Liver (tissue), 3 donors: ENCODE results near the gene ERBB4.

Source experiments
- ATF3 ChIP-seq: IDR thresholded peaks from 2 replicates; pipeline ENCODE4 v1.6.1; 2016; ENCODE audit warnings: antibody characterized with exemption
- CTCF ChIP-seq: fragments of 150-350 bp; IDR thresholded peaks from 2 replicates; pipeline ENCODE4 v1.5.1; 2017; ENCODE audit warnings: improper control_type of control experiment, low read depth, low read length; ENCODE audit not compliant: missing input control
- FOXA1 ChIP-seq: IDR thresholded peaks from 2 replicates; pipeline ENCODE4 v1.6.1; 2016; ENCODE audit warnings: antibody characterized with exemption
- FOXA2 ChIP-seq: IDR thresholded peaks from 2 replicates; pipeline ENCODE4 v1.6.1; 2016; ENCODE audit warnings: antibody characterized with exemption
- GABPA ChIP-seq, 2 donors: IDR thresholded peaks in 1 of 2; conservative IDR thresholded peaks in 1 of 2; 2 replicates each; pipeline ENCODE4 v1.6.1; 2016; ENCODE audit warnings: antibody characterized with exemption in 2 of 2, mild to moderate bottlenecking in 1 of 2, moderate library complexity in 1 of 2
- JUND ChIP-seq, 2 donors: IDR thresholded peaks; 2 replicates each; pipeline ENCODE4 v1.6.1; 2016; ENCODE audit warnings: antibody characterized with exemption in 2 of 2
- RAD21 ChIP-seq, 2 donors: IDR thresholded peaks; 2 replicates each; pipeline ENCODE4 v1.6.1; 2016; ENCODE audit warnings: antibody characterized with exemption in 2 of 2, mild to moderate bottlenecking in 2 of 2
- RXRA ChIP-seq, 2 donors: IDR thresholded peaks; 2 replicates each; pipeline ENCODE4 v1.6.1; 2017 to 2018; ENCODE audit warnings: antibody characterized with exemption in 2 of 2, mild to moderate bottlenecking in 1 of 2
- SP1 ChIP-seq: IDR thresholded peaks from 2 replicates; pipeline ENCODE4 v1.6.1; 2018; ENCODE audit warnings: antibody characterized with exemption, mild to moderate bottlenecking
- donor health status: healthy.
- donor health status: healthy.

GRCh38 chr2:212107989-212108388 lies 430.6 kb downstream of the ERBB4 start:
- TF ChIP-seq CTCF (no peak), JUND (IDR thresholded peaks at IDR 0.05) (no peak), SP1 (no peak), RAD21 (IDR thresholded peaks at IDR 0.05) (no peak), RXRA (IDR thresholded peaks at IDR 0.05) (no peak), FOXA2 (no peak), GABPA (IDR thresholded peaks at IDR 0.05 in 1 of 2, conservative IDR thresholded peaks at IDR 0.05 in 1 of 2) (no peak), FOXA1 (no peak), ATF3 (no peak)
